Smooth muscle cell (in vitro differentiated cells): ENCODE measurements around the gene MYBPH. TPM values are rescaled to one million over a fixed set of nuclear protein-coding genes. Genes with fewer than 3 reads are reported as not detected.

Experiments
- DNase-seq: peaks from one replicate; lab custom pipeline; 2025; ENCODE audit not compliant: unreplicated experiment; lab: John Stamatoyannopoulos, UW
- H2AFZ ChIP-seq: fragments of 200-600 bp; sonication (generic); 2 replicates; pipeline ENCODE4 v1.6.0; 2016; ENCODE audit warnings: antibody characterized with exemption, low read depth, mild to moderate bottlenecking
- H3F3A ChIP-seq: fragments of 200-600 bp; sonication (generic); 2 replicates; pipeline ENCODE4 v1.6.0; 2017; ENCODE audit warnings: antibody characterized with exemption, low read depth
- H3K27ac ChIP-seq: fragments of 200-600 bp; sonication (generic); 2 replicates; pipeline ENCODE4 v1.5.1; 2016; ENCODE audit warnings: low read depth, mild to moderate bottlenecking
- H3K27me3 ChIP-seq: fragments of 200-600 bp; sonication (generic); 2 replicates; pipeline ENCODE4 v1.6.1; 2016; ENCODE audit warnings: low read depth, mild to moderate bottlenecking
- H3K36me3 ChIP-seq: fragments of 200-600 bp; sonication (generic); 2 replicates; pipeline ENCODE4 v1.5.1; 2016; ENCODE audit warnings: low read depth
- H3K4me1 ChIP-seq: fragments of 200-600 bp; sonication (generic); 2 replicates; pipeline ENCODE4 v1.5.1; 2016; ENCODE audit warnings: low read depth
- H3K4me2 ChIP-seq: fragments of 200-600 bp; sonication (generic); 2 replicates; pipeline ENCODE4 v1.6.0; 2016; ENCODE audit warnings: mild to moderate bottlenecking
- H3K4me3 ChIP-seq: fragments of 200-600 bp; sonication (generic); 2 replicates; pipeline ENCODE4 v1.5.1; 2016; ENCODE audit warnings: mild to moderate bottlenecking
- H3K79me2 ChIP-seq: fragments of 200-600 bp; sonication (generic); 2 replicates; pipeline ENCODE4 v1.6.0; 2016; ENCODE audit warnings: low read depth, mild to moderate bottlenecking
- H3K9ac ChIP-seq: fragments of 200-600 bp; sonication (generic); 2 replicates; pipeline ENCODE4 v1.6.0; 2016; ENCODE audit warnings: low read depth
- H3K9me3 ChIP-seq: fragments of 200-600 bp; sonication (generic); replicated peaks from 2 replicates; pipeline ENCODE4 v1.5.1; 2016; ENCODE audit warnings: low read depth
- H4K20me1 ChIP-seq: fragments of 200-600 bp; sonication (generic); 2 replicates; pipeline ENCODE4 v1.6.0; 2016; ENCODE audit warnings: low read depth
- WGBS: methylation state at CpG from one replicate; pipeline ENCODE4 v1.1.7; 2016; ENCODE audit warnings: low lambda C conversion rate; 5-methylcytosine and 5-hydroxymethylcytosine counted together
- polyA plus RNA-seq: library from polyadenylated mRNA; unstranded; fragments of >200 nt; fragmentation: Nextera tagmentation; extraction: Ambion mirVana; gene quantifications from 2 replicates; pipeline ENCODE4 v1.2.1, GENCODE V29; 2016
- total RNA-seq: library from RNA; depleted of rRNA; stranded (reverse); fragments of >200 nt; gene quantifications from 2 replicates; pipeline ENCODE4 v1.2.3, GENCODE V29; 2014
- TF ChIP-seq, protein P1 (sequence below): fragments of 200-600 bp; sonication (generic); IDR thresholded peaks from 2 replicates; pipeline ENCODE4 v1.5.1; 2017; ENCODE audit warnings: borderline replicate concordance, mild to moderate bottlenecking, antibody characterized with exemption; ENCODE audit not compliant: insufficient read depth, poor library complexity, severe bottlenecking

MYBPH gene
- total and polyA plus RNA-seq, 2 experiments from 2014 or later = 0.67 to 1.7 TPM

- Histone ChIP-seq H3K4me3 (no peak overlapping the region), H3K36me3 (no peaks in the 10 kb centered on the region), H4K20me1 (peaks cover 8% of the 10 kb centered on the region), H2AFZ (no peak overlapping the region), H3F3A (no peaks in the 10 kb centered on the region), H3K27me3 (no peaks in the 10 kb centered on the region), H3K27ac (no peak overlapping the region), H3K9me3 (no peaks in the 10 kb centered on the region), H3K79me2 (no peaks in the 10 kb centered on the region), H3K4me1 (peaks cover 26% of the 10 kb centered on the region), H3K9ac (no peak overlapping the region), H3K4me2 (no peak overlapping the region)
- 75% methylated on average over 5 of the region's 5 CpGs for WGBS
- no peak for DNase-seq
- TF ChIP-seq, protein P1, sequence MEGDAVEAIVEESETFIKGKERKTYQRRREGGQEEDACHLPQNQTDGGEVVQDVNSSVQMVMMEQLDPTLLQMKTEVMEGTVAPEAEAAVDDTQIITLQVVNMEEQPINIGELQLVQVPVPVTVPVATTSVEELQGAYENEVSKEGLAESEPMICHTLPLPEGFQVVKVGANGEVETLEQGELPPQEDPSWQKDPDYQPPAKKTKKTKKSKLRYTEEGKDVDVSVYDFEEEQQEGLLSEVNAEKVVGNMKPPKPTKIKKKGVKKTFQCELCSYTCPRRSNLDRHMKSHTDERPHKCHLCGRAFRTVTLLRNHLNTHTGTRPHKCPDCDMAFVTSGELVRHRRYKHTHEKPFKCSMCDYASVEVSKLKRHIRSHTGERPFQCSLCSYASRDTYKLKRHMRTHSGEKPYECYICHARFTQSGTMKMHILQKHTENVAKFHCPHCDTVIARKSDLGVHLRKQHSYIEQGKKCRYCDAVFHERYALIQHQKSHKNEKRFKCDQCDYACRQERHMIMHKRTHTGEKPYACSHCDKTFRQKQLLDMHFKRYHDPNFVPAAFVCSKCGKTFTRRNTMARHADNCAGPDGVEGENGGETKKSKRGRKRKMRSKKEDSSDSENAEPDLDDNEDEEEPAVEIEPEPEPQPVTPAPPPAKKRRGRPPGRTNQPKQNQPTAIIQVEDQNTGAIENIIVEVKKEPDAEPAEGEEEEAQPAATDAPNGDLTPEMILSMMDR = no peak
Observed at GRCh38 chr1:203124011-203124410, 51.6 kb downstream of the MYBPH start.

- no peak overlapping the region for H3K9ac ChIP-seq
- 95% methylated on average over 2 of the region's 2 CpGs for WGBS
- peaks cover 6% of the 10 kb centered on the region for H3K27me3 ChIP-seq
Observed at GRCh38 chr1:203122159-203122558, 53.5 kb downstream of the MYBPH start.

GRCh38 chr1:203121186-203122015, 54.2 kb downstream of the MYBPH start:
- Histone ChIP-seq H3K36me3 (no peaks in the 10 kb centered on the region), H4K20me1 (no peaks in the 10 kb centered on the region), H2AFZ (no peak overlapping the region), H3K9me3 (no peaks in the 10 kb centered on the region), H3K27me3 (peaks cover 12% of the 10 kb centered on the region), H3K9ac (no peak overlapping the region), H3K4me3 (no peak overlapping the region), H3K79me2 (no peaks in the 10 kb centered on the region), H3K27ac (no peak overlapping the region), H3K4me1 (peaks cover 4% of the 10 kb centered on the region), H3F3A (no peaks in the 10 kb centered on the region), H3K4me2 (no peak overlapping the region)
- DNase-seq = no peak
- 86% methylated on average over 11 of the region's 11 CpGs for WGBS
- TF ChIP-seq, protein P1 = no peak

More at GRCh38 chr1:203122159-203122558, 53.5 kb downstream of the MYBPH start:
- Histone ChIP-seq H3F3A (no peaks in the 10 kb centered on the region), H3K27ac (no peak overlapping the region), H3K4me2 (no peak overlapping the region), H3K9me3 (no peaks in the 10 kb centered on the region), H3K4me1 (peaks cover 12% of the 10 kb centered on the region), H3K36me3 (no peaks in the 10 kb centered on the region), H3K79me2 (no peaks in the 10 kb centered on the region), H3K4me3 (no peak overlapping the region), H2AFZ (no peak overlapping the region), H4K20me1 (no peaks in the 10 kb centered on the region)
- TF ChIP-seq, protein P1 = no peak
- DNase-seq = no peak
